ENCODE results near the gene LUC7L3. TPM values are rescaled to one million over a fixed set of nuclear protein-coding genes. Genes with fewer than 3 reads are reported as not detected.

The LUC7L3 gene
- total RNA-seq, 1 experiment from 2014 or later = 184 TPM

- Histone ChIP-seq H4K20me1 (ENCODE audit: insufficient read depth) (peaks cover 13% of the 10 kb centered on the region), H3K9ac (ENCODE audit: low read length) (no peak overlapping the region), H3K79me2 (ENCODE audit: insufficient read depth, low read length) (peaks cover 73% of the 10 kb centered on the region), H3K4me1 (ENCODE audit: control insufficient read depth in 1 of 2, insufficient read depth in 2 of 2, low read length in 2 of 2) (no peaks in the 10 kb centered on the region), H3K27me3 (ENCODE audit: insufficient read depth, low read length) (no peaks in the 10 kb centered on the region), H3K9me2 (ENCODE audit: insufficient read depth) (no peaks in the 10 kb centered on the region), H3K9me3 (ENCODE audit: control insufficient read depth in 1 of 2, insufficient read depth in 1 of 2, low read depth in 1 of 2, low read length in 2 of 2) (no peaks in the 10 kb centered on the region), H2AFZ (ENCODE audit: low read depth, low read length, poor library complexity, severe bottlenecking) (no peak overlapping the region), H3K36me3 (ENCODE audit: control insufficient read depth in 1 of 2, insufficient read depth in 2 of 2, low read length in 2 of 2) (peaks cover 84 to 99% of the 10 kb centered on the region in 2 experiments), H3K4me3 (replicated peaks in 1 of 2; ENCODE audit: low read depth in 1 of 2, low read length in 2 of 2) (no peak overlapping the region), H3K4me2 (ENCODE audit: low read length) (no peak overlapping the region), H3K27ac (ENCODE audit: low read depth, low read length) (no peak overlapping the region)
- TF ChIP-seq ZBTB33 (IDR thresholded peaks at IDR 0.05; ENCODE audit: extremely low read depth, insufficient replicate concordance, low read length) = no peak
- TF ChIP-seq EGR1 (IDR thresholded peaks at IDR 0.05; ENCODE audit: low read depth) = no peak
- CTCF ChIA-PET = no interaction called here
- RAD21 ChIA-PET (ENCODE audit: low non-redundant PET in 1 of 2, low total read pairs in 2 of 2, uncharacterized antibody in 2 of 2, unreplicated experiment in 2 of 2) = no interaction called here
- intact Hi-C loops (cut with micrococcal nuclease) = no loop called here
- POLR2A ChIA-PET = no interaction called here
- ATAC-seq (no peak), DNase-seq (ENCODE audit: low read depth, low spot score) (no peak)
- BruUV-seq (replicated peaks) = no TSS peak
Observed at GRCh38 chr17:50749245-50749644, 29.8 kb downstream of the LUC7L3 start.

- no peak overlapping the region for H3K9ac ChIP-seq (ENCODE audit: low read length)
- no peak overlapping the region for H2AFZ ChIP-seq (ENCODE audit: low read depth, low read length, poor library complexity, severe bottlenecking)
- H3K36me3 ChIP-seq (ENCODE audit: control insufficient read depth in 1 of 2, insufficient read depth in 2 of 2, low read length in 2 of 2) = peaks cover 41 to 57% of the 10 kb centered on the region in 2 experiments
- H3K4me2 ChIP-seq (ENCODE audit: low read length) = no peak overlapping the region
- ChIA-PET RAD21 (ENCODE audit: low non-redundant PET in 1 of 2, low total read pairs in 2 of 2, uncharacterized antibody in 2 of 2, unreplicated experiment in 2 of 2) (no interaction called here), CTCF (interaction anchor here (0.6 kb wide), 1 partner anchor 124 kb away, joined by 3 read pairs; no protein-coding TSS in a partner anchor), POLR2A (no interaction called here)
- no peak for TF ChIP-seq FOSL1 (IDR thresholded peaks at IDR 0.05; ENCODE audit: low read depth)
- TF ChIP-seq REST (IDR thresholded peaks at IDR 0.05; ENCODE audit: low read depth) = no peak
- TF ChIP-seq RAD21 (IDR thresholded peaks at IDR 0.05; ENCODE audit: low read depth) = no peak
- TF ChIP-seq ELF1 (IDR thresholded peaks at IDR 0.05; ENCODE audit: borderline replicate concordance, low read depth) = no peak
- TF ChIP-seq YY1 (IDR thresholded peaks at IDR 0.05; ENCODE audit: extremely low read depth, insufficient replicate concordance, low read depth, low read length) = no peak
- no peak for TF ChIP-seq ZFX (IDR thresholded peaks at IDR 0.05)
- no peak for TF ChIP-seq ZBTB33 (IDR thresholded peaks at IDR 0.05; ENCODE audit: extremely low read depth, insufficient replicate concordance, low read length)
- H3K27ac ChIP-seq (ENCODE audit: low read depth, low read length) = no peak overlapping the region
- H3K9me3 ChIP-seq (ENCODE audit: control insufficient read depth in 1 of 2, insufficient read depth in 1 of 2, low read depth in 1 of 2, low read length in 2 of 2) = no peaks in the 10 kb centered on the region
- H3K4me3 ChIP-seq (replicated peaks in 1 of 2; ENCODE audit: low read depth in 1 of 2, low read length in 2 of 2) = no peak overlapping the region
- no TSS peak for BruUV-seq (replicated peaks)
- peaks cover 0 to 5% of the 10 kb centered on the region in 2 experiments; a peak in 1 of 4 replicates for H3K4me1 ChIP-seq (ENCODE audit: control insufficient read depth in 1 of 2, insufficient read depth in 2 of 2, low read length in 2 of 2)
- H3K9me2 ChIP-seq (ENCODE audit: insufficient read depth) = no peaks in the 10 kb centered on the region
- H4K20me1 ChIP-seq (ENCODE audit: insufficient read depth) = peaks cover 15% of the 10 kb centered on the region
- intact Hi-C loops (cut with micrococcal nuclease) = no loop called here
- ATAC-seq (no peak), DNase-seq (ENCODE audit: low read depth, low spot score) (no peak)
- H3K27me3 ChIP-seq (ENCODE audit: insufficient read depth, low read length) = no peaks in the 10 kb centered on the region
- H3K79me2 ChIP-seq (ENCODE audit: insufficient read depth, low read length) = peaks cover 21% of the 10 kb centered on the region
Observed at GRCh38 chr17:50754521-50754920, 35.1 kb downstream of the LUC7L3 start.
